ENCODE measurements around the gene ROBO3.

DNA sequence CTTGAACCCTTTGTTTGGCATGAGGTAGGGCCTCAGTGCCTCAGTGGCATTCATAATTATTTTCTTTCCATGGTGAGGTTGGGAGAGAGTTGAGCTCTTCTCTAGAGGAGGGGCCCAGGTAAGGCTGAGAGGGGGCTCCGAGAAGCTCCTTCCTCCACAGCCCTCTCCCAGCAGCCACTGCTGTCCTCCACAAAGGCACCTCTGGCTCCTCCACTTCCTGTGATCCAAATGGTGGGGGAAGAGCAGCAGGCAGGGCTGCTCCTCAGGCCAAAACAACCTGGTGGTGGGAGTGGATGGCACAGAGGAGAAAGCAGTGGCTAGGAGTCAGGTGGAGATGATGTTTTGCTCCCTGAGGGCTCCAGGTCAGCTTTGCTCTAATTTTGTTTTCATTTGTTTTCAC, 19.1 kb downstream of the ROBO3 start:
- TF ChIP-seq, protein P1, sequence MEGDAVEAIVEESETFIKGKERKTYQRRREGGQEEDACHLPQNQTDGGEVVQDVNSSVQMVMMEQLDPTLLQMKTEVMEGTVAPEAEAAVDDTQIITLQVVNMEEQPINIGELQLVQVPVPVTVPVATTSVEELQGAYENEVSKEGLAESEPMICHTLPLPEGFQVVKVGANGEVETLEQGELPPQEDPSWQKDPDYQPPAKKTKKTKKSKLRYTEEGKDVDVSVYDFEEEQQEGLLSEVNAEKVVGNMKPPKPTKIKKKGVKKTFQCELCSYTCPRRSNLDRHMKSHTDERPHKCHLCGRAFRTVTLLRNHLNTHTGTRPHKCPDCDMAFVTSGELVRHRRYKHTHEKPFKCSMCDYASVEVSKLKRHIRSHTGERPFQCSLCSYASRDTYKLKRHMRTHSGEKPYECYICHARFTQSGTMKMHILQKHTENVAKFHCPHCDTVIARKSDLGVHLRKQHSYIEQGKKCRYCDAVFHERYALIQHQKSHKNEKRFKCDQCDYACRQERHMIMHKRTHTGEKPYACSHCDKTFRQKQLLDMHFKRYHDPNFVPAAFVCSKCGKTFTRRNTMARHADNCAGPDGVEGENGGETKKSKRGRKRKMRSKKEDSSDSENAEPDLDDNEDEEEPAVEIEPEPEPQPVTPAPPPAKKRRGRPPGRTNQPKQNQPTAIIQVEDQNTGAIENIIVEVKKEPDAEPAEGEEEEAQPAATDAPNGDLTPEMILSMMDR (IDR thresholded peaks at IDR 0.05; ENCODE audit: low read depth, low read length, poor library complexity, severe bottlenecking), result no peak
- TF ChIP-seq EZH2phosphoT487 (IDR thresholded peaks at IDR 0.05; ENCODE audit: borderline replicate concordance, low read length), result no peak
